Neuronal stem cell (in vitro differentiated cells): ENCODE results near the gene CERCAM. TPM values are rescaled to one million over a fixed set of nuclear protein-coding genes. Genes with fewer than 3 reads are reported as not detected.
A peak's percentile ranks its signal among the peaks of the same experiment; 100 is the strongest.

Experiments used
- DNase-seq: peaks from one replicate; pipeline ENCODE4 v3.0.0-alpha.2; 2013; ENCODE audit warnings: low spot score
- H2AFZ ChIP-seq: one replicate; pipeline ENCODE4 v1.6.1; 2013; ENCODE audit warnings: mild to moderate bottlenecking, low read length, inconsistent platforms
- H2AK5ac ChIP-seq: 2 replicates; pipeline ENCODE4 v1.6.1; 2013; ENCODE audit warnings: low read depth, mild to moderate bottlenecking, inconsistent platforms, low read length, moderate library complexity, mixed read lengths
- H2BK120ac ChIP-seq: 2 replicates; pipeline ENCODE4 v1.6.1; 2013; ENCODE audit warnings: low read depth, mild to moderate bottlenecking, inconsistent platforms, low read length, moderate library complexity, mixed read lengths
- H2BK12ac ChIP-seq: one replicate; pipeline ENCODE4 v1.6.1; 2013; ENCODE audit warnings: low read length, inconsistent platforms
- H2BK15ac ChIP-seq: 2 replicates; pipeline ENCODE4 v1.6.1; 2013; ENCODE audit warnings: mild to moderate bottlenecking, low read length, inconsistent platforms, mixed read lengths
- H2BK5ac ChIP-seq: one replicate; pipeline ENCODE4 v1.6.1; 2013; ENCODE audit warnings: inconsistent platforms, mild to moderate bottlenecking, low read length, moderate library complexity
- H3K14ac ChIP-seq: one replicate; pipeline ENCODE4 v1.6.1; 2013; ENCODE audit warnings: low read length, inconsistent platforms
- H3K18ac ChIP-seq: 2 replicates; pipeline ENCODE4 v1.6.1; 2013; ENCODE audit warnings: low read length, inconsistent platforms
- H3K23ac ChIP-seq: 2 replicates; pipeline ENCODE4 v1.6.1; 2013; ENCODE audit warnings: low read depth, mild to moderate bottlenecking, mixed read lengths, low read length, inconsistent platforms; ENCODE audit not compliant: poor library complexity
- H3K27ac ChIP-seq: replicated peaks from 3 replicates; pipeline ENCODE4 v1.5.1; 2013; ENCODE audit warnings: low read length, inconsistent platforms
- H3K27me3 ChIP-seq, 3 experiments: 2 replicates each; pipeline ENCODE4 v1.6.1; 2013; ENCODE audit warnings: low read length in 3 of 3, mild to moderate bottlenecking in 2 of 3, inconsistent platforms in 1 of 3, low read depth in 1 of 3, mixed read lengths in 1 of 3, moderate library complexity in 1 of 3; ENCODE audit not compliant: control insufficient read depth in 3 of 3, insufficient read depth in 3 of 3
- H3K36me3 ChIP-seq, 2 donors: replicated peaks in 1 of 2; 2 replicates each; pipeline ENCODE4 v1.6.1; 2013; ENCODE audit warnings: low read length in 2 of 2; ENCODE audit not compliant: control insufficient read depth in 2 of 2, insufficient read depth in 2 of 2
- H3K4ac ChIP-seq: 2 replicates; pipeline ENCODE4 v1.6.1; 2013; ENCODE audit warnings: inconsistent platforms, mild to moderate bottlenecking, low read length, moderate library complexity
- H3K4me1 ChIP-seq, 2 donors: 1 replicate in 1 of 2; 2 replicates in 1 of 2; pipeline ENCODE4 v1.6.1; 2013; ENCODE audit warnings: low read length in 2 of 2, low read depth in 1 of 2; ENCODE audit not compliant: control insufficient read depth in 2 of 2, insufficient read depth in 1 of 2
- H3K4me2 ChIP-seq: one replicate; pipeline ENCODE4 v1.6.1; 2013; ENCODE audit warnings: mild to moderate bottlenecking, low read length, inconsistent platforms; ENCODE audit not compliant: insufficient read depth, poor library complexity, severe bottlenecking
- H3K4me3 ChIP-seq, 2 donors: 2 replicates each; pipeline ENCODE4 v1.5.1; 2013; ENCODE audit warnings: low read length in 2 of 2, mild to moderate bottlenecking in 2 of 2, inconsistent platforms in 1 of 2, moderate library complexity in 1 of 2
- H3K79me1 ChIP-seq: one replicate; pipeline ENCODE4 v1.6.1; 2013; ENCODE audit warnings: low read depth, mild to moderate bottlenecking, inconsistent platforms, low read length, moderate library complexity
- H3K9ac ChIP-seq: one replicate; pipeline ENCODE4 v1.6.1; 2013; ENCODE audit warnings: mild to moderate bottlenecking, low read depth, low read length, inconsistent platforms; ENCODE audit not compliant: poor library complexity
- H3K9me3 ChIP-seq, 2 donors: replicated peaks in 1 of 2; 2 replicates each; pipeline versions ENCODE3 to v1.6.1; 2013; ENCODE audit warnings: low read length in 2 of 2, mild to moderate bottlenecking in 2 of 2, inconsistent platforms in 1 of 2, low read depth in 1 of 2, mixed read lengths in 1 of 2, moderate library complexity in 1 of 2; ENCODE audit not compliant: control insufficient read depth in 2 of 2, insufficient read depth in 1 of 2
- H4K8ac ChIP-seq: one replicate; pipeline ENCODE4 v1.6.1; 2013; ENCODE audit warnings: low read depth, mild to moderate bottlenecking, inconsistent platforms, low read length, moderate library complexity
- H4K91ac ChIP-seq: one replicate; pipeline ENCODE4 v1.6.1; 2013; ENCODE audit warnings: low read length, low read depth, mild to moderate bottlenecking, inconsistent platforms; ENCODE audit not compliant: poor library complexity
- WGBS, 2 donors: extraction: QIAGEN DNeasy Blood & Tissue Kit; methylation state at CpG; one replicate each; pipeline ENCODE4 v1.1.7; 2013; ENCODE audit warnings: missing lambda C conversion rate in 2 of 2, mixed read lengths in 1 of 2; ENCODE audit not compliant: insufficient read length in 2 of 2, insufficient replicate concordance in 1 of 2; ENCODE audit errors: extremely low coverage in 2 of 2; 5-methylcytosine and 5-hydroxymethylcytosine counted together
- polyA plus RNA-seq, 2 experiments: library from polyadenylated mRNA; stranded (reverse); fragments of 200-250 nt; gene quantifications; one replicate each; pipeline ENCODE4 v1.2.3, GENCODE V29; 2013

The CERCAM gene, protein sequence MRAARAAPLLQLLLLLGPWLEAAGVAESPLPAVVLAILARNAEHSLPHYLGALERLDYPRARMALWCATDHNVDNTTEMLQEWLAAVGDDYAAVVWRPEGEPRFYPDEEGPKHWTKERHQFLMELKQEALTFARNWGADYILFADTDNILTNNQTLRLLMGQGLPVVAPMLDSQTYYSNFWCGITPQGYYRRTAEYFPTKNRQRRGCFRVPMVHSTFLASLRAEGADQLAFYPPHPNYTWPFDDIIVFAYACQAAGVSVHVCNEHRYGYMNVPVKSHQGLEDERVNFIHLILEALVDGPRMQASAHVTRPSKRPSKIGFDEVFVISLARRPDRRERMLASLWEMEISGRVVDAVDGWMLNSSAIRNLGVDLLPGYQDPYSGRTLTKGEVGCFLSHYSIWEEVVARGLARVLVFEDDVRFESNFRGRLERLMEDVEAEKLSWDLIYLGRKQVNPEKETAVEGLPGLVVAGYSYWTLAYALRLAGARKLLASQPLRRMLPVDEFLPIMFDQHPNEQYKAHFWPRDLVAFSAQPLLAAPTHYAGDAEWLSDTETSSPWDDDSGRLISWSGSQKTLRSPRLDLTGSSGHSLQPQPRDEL
- polyA plus RNA-seq (2013, experiment 1 of 2), result 0.70 TPM
- polyA plus RNA-seq (2013, experiment 2 of 2), result 0.76 TPM

DNA sequence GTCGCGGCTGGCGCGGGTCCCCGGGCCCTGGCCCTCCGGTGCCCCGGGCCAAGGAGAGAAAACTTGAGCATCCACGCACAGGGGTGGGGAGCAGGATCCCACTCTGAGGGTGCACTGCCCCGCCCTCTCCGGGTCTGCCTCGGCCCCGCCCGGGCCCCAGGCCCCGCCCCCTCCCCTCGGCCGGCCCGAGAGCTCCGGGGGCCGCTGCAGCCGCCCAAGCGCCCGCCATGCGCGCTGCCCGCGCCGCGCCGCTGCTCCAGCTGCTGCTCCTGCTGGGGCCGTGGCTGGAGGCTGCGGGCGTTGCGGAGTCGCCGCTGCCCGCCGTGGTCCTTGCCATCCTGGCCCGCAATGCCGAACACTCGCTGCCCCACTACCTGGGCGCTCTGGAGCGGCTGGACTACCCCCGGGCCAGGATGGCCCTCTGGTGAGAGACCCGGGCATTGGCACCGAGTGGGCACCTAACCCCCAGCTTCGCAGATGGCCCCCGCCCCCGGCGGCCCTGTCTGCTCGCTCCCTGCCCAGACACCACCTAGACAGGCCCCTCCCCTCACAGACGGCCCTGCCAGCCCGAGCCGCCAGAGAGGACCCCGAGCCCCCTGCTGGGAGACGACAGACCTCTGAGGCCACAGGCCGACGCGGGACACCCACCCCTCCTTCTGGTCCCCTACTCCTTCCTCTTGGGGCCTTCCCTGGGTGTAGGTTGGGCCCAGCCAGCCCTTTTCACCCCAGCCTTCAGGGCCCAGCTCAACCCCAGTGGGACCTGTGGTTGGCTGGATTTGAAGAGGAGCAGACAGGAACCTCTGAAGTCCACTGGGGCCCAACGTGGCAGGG is at the start of gene CERCAM:
TSS of gene CERCAM (plus strand) at position 207 of the 831 bp plus-strand sequence. CDS start at position 228, 21 bp downstream.
- peak; percentile 48 for DNase-seq
- no peak within 1 kb of the TSS for H4K91ac ChIP-seq
- H2BK5ac ChIP-seq, result peak within 1 kb of the TSS; percentile 75
- peak within 1 kb of the TSS; percentile 43 for H4K8ac ChIP-seq
- H3K9ac ChIP-seq, result peak within 1 kb of the TSS; percentile 81
- peak within 1 kb of the TSS; percentile 47 for H2BK120ac ChIP-seq
- H3K4me2 ChIP-seq, result peak within 1 kb of the TSS; percentile 97
- peaks cover 3% of the 10 kb centered on the region for H3K79me1 ChIP-seq
- H3K36me3 ChIP-seq, result peaks cover 0 to 14% of the 10 kb centered on the region in 2 donors
- H2AK5ac ChIP-seq, result peak within 1 kb of the TSS; percentile 83
- peak within 1 kb of the TSS; percentile 95 for H3K23ac ChIP-seq
- H2BK12ac ChIP-seq, result peak within 1 kb of the TSS; percentile 84
- H3K4me3 ChIP-seq, result peak within 1 kb of the TSS; percentile 82 to 88
- H2AFZ ChIP-seq, result peak within 1 kb of the TSS; percentile 100
- no CpG with 5 or more reads among the region's 59 CpGs for WGBS, 2 donors
- H2BK15ac ChIP-seq, result peak within 1 kb of the TSS; percentile 85
- peaks cover 0 to 62% (median 15%) of the 10 kb centered on the region in 3 experiments for H3K27me3 ChIP-seq
- H3K14ac ChIP-seq, result peak within 1 kb of the TSS; percentile 98
- peak within 1 kb of the TSS; percentile 96 for H3K18ac ChIP-seq
- no peak within 1 kb of the TSS for H3K27ac ChIP-seq
- peaks cover 0 to 2% of the 10 kb centered on the region in 2 donors for H3K9me3 ChIP-seq
- peaks cover 7 to 15% of the 10 kb centered on the region in 2 donors for H3K4me1 ChIP-seq
- H3K4ac ChIP-seq, result no peak within 1 kb of the TSS

DNA sequence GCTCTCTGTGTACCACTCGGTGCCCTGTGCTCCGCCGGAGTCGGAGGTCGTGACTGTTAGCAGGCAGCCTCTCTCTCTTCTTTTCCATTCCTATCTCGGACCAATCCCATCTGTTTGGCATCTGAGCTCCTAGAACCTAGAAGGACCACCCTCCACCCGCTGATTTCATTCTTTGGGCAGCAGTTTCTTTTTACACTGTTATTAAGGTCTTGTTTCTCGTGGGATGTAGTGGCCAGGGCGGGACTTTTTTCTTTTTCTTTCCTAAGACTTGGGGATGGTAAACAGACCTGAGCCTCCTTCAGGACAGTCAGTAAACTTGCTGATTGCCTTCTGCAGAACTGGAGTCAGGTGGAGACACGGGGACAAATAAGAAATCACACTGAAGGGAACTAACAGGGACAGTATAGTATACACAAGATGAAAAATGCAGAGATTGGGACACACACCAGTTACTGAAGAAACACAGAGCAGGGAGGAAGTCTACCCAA is 49.0 kb upstream of the CERCAM start:
- no peak for DNase-seq
- no peak overlapping the region for H3K27ac ChIP-seq
- H3K4ac ChIP-seq, result no peak overlapping the region
- peaks cover 0 to 29% (median 0%) of the 10 kb centered on the region in 3 experiments for H3K27me3 ChIP-seq
- peaks cover 5% of the 10 kb centered on the region for H3K79me1 ChIP-seq
- peaks cover 4 to 14% of the 10 kb centered on the region in 2 donors for H3K4me1 ChIP-seq
- H3K9ac ChIP-seq, result peak overlapping the region; percentile 96
- H3K4me2 ChIP-seq, result peak overlapping the region; percentile 74
- H4K91ac ChIP-seq, result no peak overlapping the region
- no CpG with 5 or more reads among the region's 10 CpGs for WGBS, 2 donors
- H2BK5ac ChIP-seq, result no peak overlapping the region
- H3K4me3 ChIP-seq, result peak overlapping the region; percentile 95
- H2BK12ac ChIP-seq, result no peak overlapping the region
- H2BK120ac ChIP-seq, result no peak overlapping the region
- H4K8ac ChIP-seq, result no peak overlapping the region
- H2AFZ ChIP-seq, result peak overlapping the region; percentile 66
- H2AK5ac ChIP-seq, result no peak overlapping the region
- H3K23ac ChIP-seq, result no peak overlapping the region
- H3K36me3 ChIP-seq, result peaks cover 2 to 33% of the 10 kb centered on the region in 2 donors
- H3K14ac ChIP-seq, result peak overlapping the region; percentile 90
- H3K18ac ChIP-seq, result no peak overlapping the region
- no peak overlapping the region for H2BK15ac ChIP-seq
- no peaks in the 10 kb centered on the region for H3K9me3 ChIP-seq

DNA sequence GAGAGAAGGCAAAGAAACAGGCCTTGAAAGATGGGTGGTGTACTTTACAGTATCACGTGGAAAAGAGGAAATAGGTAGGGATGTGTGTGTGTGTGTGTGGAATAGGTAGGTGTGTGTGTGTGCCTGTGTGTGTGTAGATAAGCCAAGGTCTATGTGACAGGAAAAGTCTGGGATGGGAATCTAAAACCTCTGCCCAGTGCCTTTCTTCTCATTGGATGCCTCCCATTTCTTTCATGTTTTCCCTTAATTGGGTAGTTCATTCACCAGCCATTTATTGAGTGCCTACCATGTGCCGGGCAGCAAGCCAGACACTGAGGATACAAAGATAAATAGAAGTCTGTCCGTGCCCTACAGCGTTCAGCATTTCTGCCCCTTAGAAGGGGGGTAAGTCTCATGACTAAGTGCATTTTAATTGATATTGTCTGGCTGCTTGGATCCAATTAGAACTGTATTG is 48.4 kb upstream of the CERCAM start:
- Histone ChIP-seq H3K4me3 (peak overlapping the region in 1 of 2 donors; percentile 95), H3K4ac (no peak overlapping the region), H2BK12ac (no peak overlapping the region), H3K79me1 (peaks cover 6% of the 10 kb centered on the region), H3K36me3 (peaks cover 2 to 37% of the 10 kb centered on the region in 2 donors), H3K27ac (no peak overlapping the region), H3K9me3 (no peaks in the 10 kb centered on the region), H3K18ac (no peak overlapping the region), H2AFZ (no peak overlapping the region), H2BK15ac (no peak overlapping the region), H4K91ac (no peak overlapping the region), H3K14ac (no peak overlapping the region), H3K9ac (no peak overlapping the region), H2AK5ac (no peak overlapping the region), H3K4me2 (peak overlapping the region; percentile 74), H3K4me1 (peaks cover 4 to 14% of the 10 kb centered on the region in 2 donors), H3K23ac (no peak overlapping the region), H2BK5ac (no peak overlapping the region), H4K8ac (no peak overlapping the region), H3K27me3 (peaks cover 0 to 24% (median 0%) of the 10 kb centered on the region in 3 experiments), H2BK120ac (no peak overlapping the region)
- WGBS, 2 donors, result 100% methylated on average over 1 of the region's 4 CpGs; no CpG with 5 or more reads in 1 of the 2 donors
- DNase-seq, result no peak
